Pancreas (tissue), 10 donors: Measurements from ENCODE around the gene ANXA4. TPM values are rescaled to one million over a fixed set of nuclear protein-coding genes. Genes with fewer than 3 reads are reported as not detected.

Experiments
- ATAC-seq, 4 donors: fragments of 200-7000 bp; cut with Tn5 transposase; one replicate each; pipeline versions ENCODE4 v1.8.0 to v1.9.1; 2020; ENCODE audit warnings: mild to moderate bottlenecking in 4 of 4, moderate library complexity in 4 of 4
- DNase-seq, 6 donors: peaks; one replicate each; pipeline ENCODE4 v3.0.0-alpha.2; 2020
- FAIRE-seq: peaks from 2 replicates; lab custom pipeline; 2012; peaks lifted over from hg19 to GRCh38; lab: Jason Lieb, UNC
- H3K27ac ChIP-seq, 4 donors: fragments of 200-600 bp; sonication (generic); 1 replicate in 3 of 4; 2 replicates in 1 of 4; pipeline versions ENCODE4 v1.5.0 to v1.8.0; 2020
- H3K27me3 ChIP-seq, 4 donors: fragments of 200-600 bp; one replicate each; pipeline ENCODE4 v1.8.0; 2021
- H3K36me3 ChIP-seq, 3 donors: fragments of 200-600 bp; sonication (generic) in 1 of 3; one replicate each; pipeline versions ENCODE4 v1.5.0 to v1.8.0; 2020 to 2021
- H3K4me1 ChIP-seq, 3 donors: fragments of 200-600 bp; one replicate each; pipeline ENCODE4 v1.8.0; 2021
- H3K4me3 ChIP-seq, 4 donors: fragments of 200-600 bp; sonication (generic) in 2 of 4; one replicate each; pipeline versions ENCODE4 v1.5.0 to v1.8.0; 2020 to 2021
- H3K9me3 ChIP-seq, 4 donors: fragments of 200-600 bp; one replicate each; pipeline ENCODE4 v1.8.0; 2021
- WGBS, 2 donors: extraction: QIAGEN DNeasy Blood & Tissue Kit; methylation state at CpG; one replicate each; pipeline ENCODE4 v1.1.7; 2013; 5-methylcytosine and 5-hydroxymethylcytosine counted together
- intact Hi-C, 3 donors: fragments of 100-400 bp; cut with DNase I; formaldehyde crosslinking; loops; one replicate each; pipeline versions ENCODE4 v1.11.1 to v1.14.2; 2022
- polyA plus RNA-seq, 2 donors: library from polyadenylated mRNA; stranded (reverse); fragments of 200-250 nt; gene quantifications; one replicate each; pipeline ENCODE4 v1.2.3, GENCODE V29; 2013
- total RNA-seq, 6 donors: library from RNA; stranded (reverse); fragmentation: NEBNext Ultra II Directional in 4 of 6; extraction: Animal tissue kit (Norgen Biotek cat#: 25700) in 4 of 6; gene quantifications; one replicate each; pipeline versions ENCODE4 v1.2.1 to v1.2.4, GENCODE V29; 2021 to 2023
- TF ChIP-seq, protein P1 (sequence below), 4 donors: fragments of 200-600 bp; sonication (generic) in 3 of 4; IDR thresholded peaks; one replicate each; pipeline versions ENCODE4 v1.5.0 to v1.8.0; 2021; ENCODE audit warnings: antibody characterized with exemption in 4 of 4
- donor health status: healthy with polysubstance abuse.
- donor health status: DM: no; HTN: no; CAD: no; lungs with moderate emphysema.
- donor health status: DM: no; HTN: no; CAD: no.
- donor health status: control.
- donor health status: control.
- donor health status: Bipolar disorder and iron deficiency.
- donor health status: DM: yes; HTN: yes; CAD: no.
- donor health status: DM: no; HTN: no; CAD: no.
- donor health status: DM: no; HTN: no; CAD: no.
- donor health status: DM: yes; HTN: yes; CAD: no.

The ANXA4 gene
- total and polyA plus RNA-seq, 8 donors, result 215 to 762 (median 463) TPM

GRCh38 chr2:69804416-69804815 is 62.5 kb downstream of the ANXA4 start:
- H3K4me3 ChIP-seq, result no peak overlapping the region
- no peak overlapping the region for H3K27ac ChIP-seq
- ATAC-seq, result no peak
- no peak for FAIRE-seq
- no peaks in the 10 kb centered on the region for H3K27me3 ChIP-seq
- DNase-seq, result no peak
- TF ChIP-seq, protein P1, sequence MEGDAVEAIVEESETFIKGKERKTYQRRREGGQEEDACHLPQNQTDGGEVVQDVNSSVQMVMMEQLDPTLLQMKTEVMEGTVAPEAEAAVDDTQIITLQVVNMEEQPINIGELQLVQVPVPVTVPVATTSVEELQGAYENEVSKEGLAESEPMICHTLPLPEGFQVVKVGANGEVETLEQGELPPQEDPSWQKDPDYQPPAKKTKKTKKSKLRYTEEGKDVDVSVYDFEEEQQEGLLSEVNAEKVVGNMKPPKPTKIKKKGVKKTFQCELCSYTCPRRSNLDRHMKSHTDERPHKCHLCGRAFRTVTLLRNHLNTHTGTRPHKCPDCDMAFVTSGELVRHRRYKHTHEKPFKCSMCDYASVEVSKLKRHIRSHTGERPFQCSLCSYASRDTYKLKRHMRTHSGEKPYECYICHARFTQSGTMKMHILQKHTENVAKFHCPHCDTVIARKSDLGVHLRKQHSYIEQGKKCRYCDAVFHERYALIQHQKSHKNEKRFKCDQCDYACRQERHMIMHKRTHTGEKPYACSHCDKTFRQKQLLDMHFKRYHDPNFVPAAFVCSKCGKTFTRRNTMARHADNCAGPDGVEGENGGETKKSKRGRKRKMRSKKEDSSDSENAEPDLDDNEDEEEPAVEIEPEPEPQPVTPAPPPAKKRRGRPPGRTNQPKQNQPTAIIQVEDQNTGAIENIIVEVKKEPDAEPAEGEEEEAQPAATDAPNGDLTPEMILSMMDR (IDR thresholded peaks at IDR 0.05), result no peak
- H3K36me3 ChIP-seq, result peaks cover 0 to 37% (median 7%) of the 10 kb centered on the region in 3 donors
- H3K4me1 ChIP-seq, result peaks cover 0 to 4% (median 0%) of the 10 kb centered on the region in 3 donors
- H3K9me3 ChIP-seq, result no peaks in the 10 kb centered on the region
- intact Hi-C loops, result no loop called here
- WGBS, 2 donors, result 86 to 87% methylated on average over 11 of the region's 11 CpGs

DNA sequence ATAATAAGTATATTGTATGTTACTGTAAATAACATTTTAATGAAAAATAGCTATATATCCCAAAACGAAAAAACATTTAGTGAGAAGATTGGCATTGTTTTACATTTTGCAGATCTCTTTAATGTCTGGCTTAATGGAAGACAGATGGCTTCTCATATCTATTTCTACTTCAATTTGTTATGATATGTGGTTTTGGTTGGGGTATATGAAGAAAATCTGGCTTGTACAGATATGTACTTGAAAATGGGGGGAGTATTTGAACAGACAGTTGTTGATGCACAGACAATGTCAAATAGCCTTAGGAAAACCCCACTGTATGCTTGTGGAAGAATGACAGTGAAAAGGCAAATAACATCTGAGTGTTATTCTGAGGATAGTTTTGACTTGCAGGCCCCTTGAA is 64.0 kb downstream of the ANXA4 start:
- intact Hi-C loops, result loop anchor here in 1 of 3 donors (5.0 kb wide), 1 partner anchor 79 kb away; no protein-coding TSS in a partner anchor
- TF ChIP-seq, protein P1 (IDR thresholded peaks at IDR 0.05), result no peak
- FAIRE-seq, result no peak
- Histone ChIP-seq H3K27ac (no peak overlapping the region), H3K4me1 (no peaks in the 10 kb centered on the region), H3K9me3 (no peaks in the 10 kb centered on the region), H3K4me3 (no peak overlapping the region), H3K27me3 (no peaks in the 10 kb centered on the region), H3K36me3 (peaks cover 0 to 51% (median 14%) of the 10 kb centered on the region in 3 donors)
- 74 to 80% methylated on average over 1 of the region's 1 CpG for WGBS, 2 donors
- no peak for DNase-seq
- ATAC-seq, result no peak

GRCh38 chr2:69807821-69808540 is 66.0 kb downstream of the ANXA4 start:
- no peaks in the 10 kb centered on the region for H3K27me3 ChIP-seq
- TF ChIP-seq, protein P1 (IDR thresholded peaks at IDR 0.05), result no peak
- ATAC-seq, result no peak
- DNase-seq, result no peak
- no peaks in the 10 kb centered on the region for H3K9me3 ChIP-seq
- H3K36me3 ChIP-seq, result peaks cover 0 to 67% (median 25%) of the 10 kb centered on the region in 3 donors
- no peaks in the 10 kb centered on the region for H3K4me1 ChIP-seq
- H3K4me3 ChIP-seq, result no peak overlapping the region
- WGBS, 2 donors, result 88 to 94% methylated on average over 16 of the region's 16 CpGs
- no peak overlapping the region for H3K27ac ChIP-seq
- no peak for FAIRE-seq
- intact Hi-C loops, result loop anchor here in 1 of 3 donors (5.0 kb wide), 1 partner anchor 81 kb away; no protein-coding TSS in a partner anchor

- Histone ChIP-seq H3K27ac (no peak overlapping the region), H3K4me3 (no peak overlapping the region), H3K9me3 (no peaks in the 10 kb centered on the region), H3K36me3 (peaks cover 0 to 72% (median 25%) of the 10 kb centered on the region in 3 donors), H3K4me1 (no peaks in the 10 kb centered on the region), H3K27me3 (no peaks in the 10 kb centered on the region)
- FAIRE-seq (no peak), ATAC-seq (no peak), DNase-seq (no peak)
- TF ChIP-seq, protein P1 (IDR thresholded peaks at IDR 0.05), result no peak
- intact Hi-C loops, result loop anchor here in 1 of 3 donors (10.0 kb wide), 1 partner anchor 86 kb away; no protein-coding TSS in a partner anchor
- 92 to 94% methylated on average over 6 of the region's 6 CpGs for WGBS, 2 donors
Measured at GRCh38 chr2:69810550-69810949, 68.6 kb downstream of the ANXA4 start.

DNA sequence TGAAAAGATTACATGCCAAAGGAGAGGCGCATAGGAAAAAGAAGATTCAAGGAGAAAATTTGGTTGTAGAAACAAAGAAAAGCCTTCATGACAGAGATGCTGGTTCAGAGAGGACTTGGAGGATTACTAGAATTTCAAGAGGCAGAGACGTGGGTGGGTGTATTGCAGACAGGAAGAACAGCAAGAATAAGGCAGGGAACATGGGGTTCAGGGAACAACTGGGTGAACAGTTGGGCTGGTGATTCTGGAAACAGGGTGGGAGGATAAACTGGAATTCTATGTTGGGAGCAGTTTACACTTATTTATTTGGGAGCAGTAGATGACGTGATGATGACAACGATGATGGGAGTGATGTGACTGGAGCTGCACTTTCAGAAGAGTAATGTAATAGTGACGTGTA is 69.1 kb downstream of the ANXA4 start:
- FAIRE-seq (no peak), DNase-seq (no peak), ATAC-seq (no peak)
- Histone ChIP-seq H3K36me3 (peaks cover 0 to 68% (median 25%) of the 10 kb centered on the region in 3 donors), H3K27ac (no peak overlapping the region), H3K9me3 (no peaks in the 10 kb centered on the region), H3K4me3 (no peak overlapping the region), H3K4me1 (no peaks in the 10 kb centered on the region), H3K27me3 (no peaks in the 10 kb centered on the region)
- TF ChIP-seq, protein P1 (IDR thresholded peaks at IDR 0.05), result no peak
- intact Hi-C loops, result loop anchor here in 1 of 3 donors (10.0 kb wide), 1 partner anchor 86 kb away; no protein-coding TSS in a partner anchor
- WGBS, 2 donors, result 84 to 85% methylated on average over 5 of the region's 5 CpGs
